ENCODE data around the gene CCNQ.

The CCNQ gene

GRCh38 chrX:153631346-153631745 is 32.4 kb upstream of the CCNQ start:
- TF ChIP-seq, protein P1, sequence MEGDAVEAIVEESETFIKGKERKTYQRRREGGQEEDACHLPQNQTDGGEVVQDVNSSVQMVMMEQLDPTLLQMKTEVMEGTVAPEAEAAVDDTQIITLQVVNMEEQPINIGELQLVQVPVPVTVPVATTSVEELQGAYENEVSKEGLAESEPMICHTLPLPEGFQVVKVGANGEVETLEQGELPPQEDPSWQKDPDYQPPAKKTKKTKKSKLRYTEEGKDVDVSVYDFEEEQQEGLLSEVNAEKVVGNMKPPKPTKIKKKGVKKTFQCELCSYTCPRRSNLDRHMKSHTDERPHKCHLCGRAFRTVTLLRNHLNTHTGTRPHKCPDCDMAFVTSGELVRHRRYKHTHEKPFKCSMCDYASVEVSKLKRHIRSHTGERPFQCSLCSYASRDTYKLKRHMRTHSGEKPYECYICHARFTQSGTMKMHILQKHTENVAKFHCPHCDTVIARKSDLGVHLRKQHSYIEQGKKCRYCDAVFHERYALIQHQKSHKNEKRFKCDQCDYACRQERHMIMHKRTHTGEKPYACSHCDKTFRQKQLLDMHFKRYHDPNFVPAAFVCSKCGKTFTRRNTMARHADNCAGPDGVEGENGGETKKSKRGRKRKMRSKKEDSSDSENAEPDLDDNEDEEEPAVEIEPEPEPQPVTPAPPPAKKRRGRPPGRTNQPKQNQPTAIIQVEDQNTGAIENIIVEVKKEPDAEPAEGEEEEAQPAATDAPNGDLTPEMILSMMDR (IDR thresholded peaks at IDR 0.05; ENCODE audit: low read depth, low read length): no peak

GRCh38 chrX:153628665-153629064 is 29.7 kb upstream of the CCNQ start:
- H3K4me3 ChIP-seq (ENCODE audit: low read depth, low read length): no peak overlapping the region
- TF ChIP-seq, protein P1 (IDR thresholded peaks at IDR 0.05; ENCODE audit: low read depth, low read length): no peak

More at GRCh38 chrX:153631346-153631745, 32.4 kb upstream of the CCNQ start:
- no peak overlapping the region for H3K4me3 ChIP-seq (ENCODE audit: low read depth, low read length)

DNA sequence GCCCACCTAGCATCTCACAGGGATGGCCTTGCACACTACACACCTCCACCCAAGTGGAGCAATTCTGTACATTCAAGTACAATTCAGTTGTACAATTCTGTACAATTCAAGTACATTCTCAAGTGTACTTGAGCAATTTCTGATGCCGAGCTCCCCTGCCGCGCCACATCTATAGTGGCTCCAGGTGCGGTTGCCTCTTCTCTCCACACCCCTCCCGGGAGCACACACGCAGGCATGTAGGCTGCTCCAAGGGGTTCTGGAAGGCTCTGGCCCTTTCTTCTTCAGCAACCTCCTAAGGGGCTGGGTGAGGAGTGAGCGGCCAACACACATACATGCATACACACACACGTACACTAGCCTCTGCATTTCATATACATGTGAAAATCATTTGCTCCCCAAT is 29.2 kb upstream of the CCNQ start:
- TF ChIP-seq, protein P1 (IDR thresholded peaks at IDR 0.05; ENCODE audit: low read depth, low read length): no peak
- H3K4me3 ChIP-seq (ENCODE audit: low read depth, low read length): no peak overlapping the region

DNA sequence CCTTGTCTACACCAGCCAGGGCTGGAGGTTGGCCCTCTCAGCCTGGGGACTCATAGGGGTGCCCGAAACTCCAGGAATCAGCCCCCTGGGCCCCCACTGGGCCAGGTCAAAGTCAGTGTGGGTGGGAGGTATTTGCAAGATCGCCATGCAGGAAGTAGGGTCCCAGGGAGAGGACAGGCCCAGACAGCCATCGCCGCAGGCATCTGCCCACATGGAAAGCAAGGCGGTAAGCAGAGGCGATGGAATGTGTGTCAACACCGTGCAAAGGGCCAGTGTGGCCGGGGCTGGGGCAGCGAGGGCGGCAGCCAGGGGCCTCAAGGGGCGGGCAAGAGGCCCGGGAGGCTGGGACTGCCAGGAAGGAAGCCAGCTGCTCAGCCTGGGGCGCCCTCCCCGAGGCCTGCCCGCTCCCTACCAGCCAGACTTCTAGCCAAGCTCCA is 28.8 kb upstream of the CCNQ start:
- TF ChIP-seq, protein P1 (IDR thresholded peaks at IDR 0.05; ENCODE audit: low read depth, low read length): no peak
- no peak overlapping the region for H3K4me3 ChIP-seq (ENCODE audit: low read depth, low read length)

- TF ChIP-seq, protein P1 (IDR thresholded peaks at IDR 0.05; ENCODE audit: low read depth, low read length): no peak
- H3K4me3 ChIP-seq (ENCODE audit: low read depth, low read length): no peak overlapping the region
Observed at GRCh38 chrX:153626863-153627674, 28.1 kb upstream of the CCNQ start.

DNA sequence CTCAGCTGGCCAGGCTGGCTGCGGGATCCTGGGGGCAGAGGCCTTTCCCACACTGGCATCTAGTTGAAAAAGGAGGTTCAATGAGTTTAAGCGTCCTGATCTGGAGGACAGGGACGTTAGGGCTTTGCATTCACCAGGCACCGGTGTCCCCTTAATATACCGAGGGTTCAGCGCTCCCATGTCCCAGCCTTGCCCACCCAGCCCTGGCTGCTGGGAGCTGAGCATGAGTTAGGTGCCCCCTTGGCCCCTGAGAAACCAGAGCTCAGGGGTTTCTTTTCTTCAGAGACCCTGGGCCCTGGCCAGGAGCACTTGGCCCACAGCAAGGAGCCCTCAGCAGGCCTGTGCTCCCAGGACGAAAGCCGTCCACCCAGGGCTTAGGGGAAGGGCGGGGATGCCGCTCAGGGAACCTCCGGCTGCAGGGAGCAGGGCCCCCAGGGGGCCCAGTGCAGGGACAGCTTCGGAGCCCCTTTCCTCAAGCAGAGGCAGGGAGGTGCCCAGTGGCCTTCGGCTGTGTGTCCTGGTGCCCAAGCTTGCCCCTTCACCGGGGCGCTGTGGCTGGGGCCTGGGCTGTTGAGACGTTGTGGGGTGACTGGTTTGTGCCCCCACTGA is 27.2 kb upstream of the CCNQ start:
- H3K4me3 ChIP-seq (ENCODE audit: low read depth, low read length): no peak overlapping the region
- TF ChIP-seq, protein P1 (IDR thresholded peaks at IDR 0.05; ENCODE audit: low read depth, low read length): no peak
